Left ventricle myocardium inferior (tissue), 1 donor: ENCODE measurements around the gene SURF2. TPM values are rescaled to one million over a fixed set of nuclear protein-coding genes. Genes with fewer than 3 reads are reported as not detected.
"Not testable (repeated sequence)": the region's sequence is repeated elsewhere in the genome, so short reads cannot be mapped to it uniquely, and the experiment has no call there.

Source experiments
- DNase-seq: peaks from one replicate; pipeline ENCODE4 v3.0.0-alpha.2; 2020
- H3K27ac ChIP-seq: fragments of 200-600 bp; replicated peaks from 2 replicates; pipeline ENCODE4 v1.8.0; 2021
- H3K27me3 ChIP-seq: fragments of 200-600 bp; 2 replicates; pipeline ENCODE4 v1.8.0; 2021; ENCODE audit warnings: low read depth
- H3K36me3 ChIP-seq: fragments of 200-600 bp; 2 replicates; pipeline ENCODE4 v1.8.0; 2021
- H3K4me1 ChIP-seq: fragments of 200-600 bp; 2 replicates; pipeline ENCODE4 v1.8.0; 2021
- H3K4me3 ChIP-seq: fragments of 200-600 bp; 2 replicates; pipeline ENCODE4 v1.8.0; 2021; ENCODE audit warnings: mild to moderate bottlenecking, moderate library complexity
- H3K9me3 ChIP-seq: fragments of 200-600 bp; replicated peaks from 2 replicates; pipeline ENCODE4 v1.8.0; 2021
- CTCF ChIP-seq: fragments of 200-600 bp; IDR thresholded peaks from 2 replicates; pipeline ENCODE4 v1.8.0; 2021; ENCODE audit warnings: antibody characterized with exemption, mild to moderate bottlenecking, borderline replicate concordance
- intact Hi-C: fragments of 100-400 bp; cut with micrococcal nuclease; formaldehyde crosslinking; loops from one replicate; pipeline ENCODE4 v1.11.0; 2022
- total RNA-seq: library from RNA; stranded (reverse); fragmentation: NEBNext Ultra II Directional; extraction: Animal tissue kit (Norgen Biotek cat#: 25700); gene quantifications from one replicate; pipeline ENCODE4 v1.2.1, GENCODE V29; 2021
- donor health status: DM: no; HTN: yes; CAD: no; lungs with severe emphysema.

Gene SURF2
- total RNA-seq, 1 donor from 2014 or later, result 17.4 TPM

DNA sequence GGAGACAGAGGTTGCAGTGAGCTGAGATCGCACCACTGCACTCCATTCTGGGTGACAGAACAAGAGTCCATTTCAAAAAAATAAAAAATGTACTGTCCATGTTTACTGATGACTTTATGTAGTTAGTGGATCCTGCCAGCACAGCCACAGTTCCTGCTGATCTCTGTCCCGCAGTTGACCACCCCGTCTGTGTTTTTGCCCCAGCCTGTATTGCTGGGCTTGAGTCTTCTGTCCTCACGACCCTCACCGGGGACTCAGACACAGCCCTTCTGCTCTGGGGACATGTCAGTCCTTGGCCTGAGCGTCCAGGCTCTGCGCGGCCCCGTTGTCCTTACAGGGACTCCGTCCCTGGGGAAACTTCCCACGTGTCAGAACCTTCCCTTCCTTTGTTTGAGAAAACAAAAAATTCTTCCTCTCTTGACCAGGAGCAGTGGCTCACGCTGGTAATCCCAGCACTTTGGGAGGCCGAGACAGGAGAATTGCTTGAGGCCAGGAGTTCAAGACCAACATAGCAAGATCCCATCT is 34.9 kb upstream of the SURF2 start:
- H3K9me3 ChIP-seq, result no peaks in the 10 kb centered on the region
- no peaks in the 10 kb centered on the region for H3K36me3 ChIP-seq
- H3K27ac ChIP-seq, result no peak overlapping the region
- TF ChIP-seq CTCF, result no peak
- DNase-seq, result no peak
- peaks cover 14% of the 10 kb centered on the region for H3K27me3 ChIP-seq
- H3K4me1 ChIP-seq, result no peaks in the 10 kb centered on the region
- H3K4me3 ChIP-seq, result no peak overlapping the region
- intact Hi-C loops, result loop anchor here (10.0 kb wide), 1 partner anchor 137 kb away; no protein-coding TSS in a partner anchor

GRCh38 chr9:133322701-133323100 is 33.6 kb upstream of the SURF2 start:
- Histone ChIP-seq H3K4me3 (no peak overlapping the region), H3K4me1 (no peaks in the 10 kb centered on the region), H3K9me3 (no peaks in the 10 kb centered on the region), H3K27me3 (peaks cover 12% of the 10 kb centered on the region), H3K27ac (no peak overlapping the region), H3K36me3 (no peaks in the 10 kb centered on the region)
- DNase-seq, result no peak
- intact Hi-C loops, result loop anchor here (10.0 kb wide), 1 partner anchor 138 kb away; no protein-coding TSS in a partner anchor
- TF ChIP-seq CTCF, result no peak

GRCh38 chr9:133323211-133323610 is 33.1 kb upstream of the SURF2 start:
- intact Hi-C loops, result loop anchor here (10.0 kb wide), 1 partner anchor 138 kb away; no protein-coding TSS in a partner anchor
- peaks cover 12% of the 10 kb centered on the region for H3K27me3 ChIP-seq
- no peaks in the 10 kb centered on the region for H3K9me3 ChIP-seq
- H3K4me3 ChIP-seq, result no peak overlapping the region
- DNase-seq, result no peak
- TF ChIP-seq CTCF, result no peak
- no peaks in the 10 kb centered on the region for H3K4me1 ChIP-seq
- no peaks in the 10 kb centered on the region for H3K36me3 ChIP-seq
- H3K27ac ChIP-seq, result no peak overlapping the region

DNA sequence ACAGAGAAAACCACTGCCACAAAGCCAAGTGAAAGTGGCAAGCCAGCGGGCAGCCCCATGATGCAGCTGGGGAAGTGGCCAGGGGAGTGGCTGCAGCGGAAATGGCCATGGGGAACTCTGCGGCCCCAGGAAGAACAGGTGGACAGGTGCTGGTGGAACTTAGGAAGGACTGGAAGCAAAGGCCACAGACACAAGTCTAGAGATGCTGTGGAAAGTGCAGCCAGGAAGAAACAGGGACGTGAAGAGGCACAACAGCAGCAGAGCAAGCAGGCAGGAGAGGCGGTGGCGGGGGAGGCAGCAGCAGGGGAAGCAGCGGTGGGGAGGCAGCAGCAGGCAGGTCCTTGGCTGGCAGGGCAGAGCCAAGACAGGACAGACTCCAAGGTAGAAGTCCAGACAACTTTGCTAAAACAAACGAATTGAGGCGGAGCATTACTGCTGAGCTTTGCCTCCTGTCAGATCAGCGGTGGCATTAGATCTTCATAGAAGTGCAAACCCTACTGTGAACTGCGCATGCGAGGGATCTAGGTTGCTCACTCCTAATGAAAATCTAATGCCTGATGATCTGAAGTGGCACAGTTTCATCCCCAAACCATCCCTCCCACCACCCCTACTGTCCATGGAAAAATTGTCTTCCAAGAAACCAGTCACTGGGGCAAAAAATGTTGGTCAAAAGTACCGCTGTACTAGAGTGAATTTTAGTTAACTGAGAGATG is 32.2 kb upstream of the SURF2 start:
- no peak overlapping the region for H3K4me3 ChIP-seq
- no peaks in the 10 kb centered on the region for H3K36me3 ChIP-seq
- peaks cover 4% of the 10 kb centered on the region for H3K4me1 ChIP-seq
- no peak for DNase-seq
- H3K9me3 ChIP-seq, result no peaks in the 10 kb centered on the region
- no peak overlapping the region for H3K27ac ChIP-seq
- intact Hi-C loops, result loop anchor here (10.0 kb wide), 1 partner anchor 139 kb away; no protein-coding TSS in a partner anchor
- no peak for TF ChIP-seq CTCF
- peaks cover 7% of the 10 kb centered on the region for H3K27me3 ChIP-seq

- H3K36me3 ChIP-seq, result peaks cover 17% of the 10 kb centered on the region
- DNase-seq, H3K4me3 ChIP-seq, H3K4me1 ChIP-seq, H3K27ac ChIP-seq, H3K27me3 ChIP-seq, H3K9me3 ChIP-seq: not testable (repeated sequence)
- intact Hi-C loops, result loop anchor here (10.0 kb wide), 1 partner anchor 142 kb away; no protein-coding TSS in a partner anchor
Measured at GRCh38 chr9:133327021-133327420, 29.3 kb upstream of the SURF2 start.
